SU-DHL-6 (cell line): Measurements from ENCODE around the gene LAMA2.

ENCODE experiments used
- EZH2phosphoT487 ChIP-seq: fragments of 200-600 bp; sonication (generic), shearing (Covaris generic); conservative IDR thresholded peaks from 2 replicates; pipeline ENCODE4 v1.6.1; 2018; ENCODE audit warnings: mild to moderate bottlenecking, antibody characterized with exemption, low read length, moderate library complexity, mixed read lengths
- TF ChIP-seq, protein P1 (sequence below): fragments of 200-600 bp; sonication (generic); IDR thresholded peaks from one replicate; pipeline ENCODE4 v1.5.1; 2017; ENCODE audit warnings: antibody characterized with exemption, mild to moderate bottlenecking, low read length, moderate library complexity; ENCODE audit not compliant: insufficient read depth, poor library complexity, severe bottlenecking

DNA sequence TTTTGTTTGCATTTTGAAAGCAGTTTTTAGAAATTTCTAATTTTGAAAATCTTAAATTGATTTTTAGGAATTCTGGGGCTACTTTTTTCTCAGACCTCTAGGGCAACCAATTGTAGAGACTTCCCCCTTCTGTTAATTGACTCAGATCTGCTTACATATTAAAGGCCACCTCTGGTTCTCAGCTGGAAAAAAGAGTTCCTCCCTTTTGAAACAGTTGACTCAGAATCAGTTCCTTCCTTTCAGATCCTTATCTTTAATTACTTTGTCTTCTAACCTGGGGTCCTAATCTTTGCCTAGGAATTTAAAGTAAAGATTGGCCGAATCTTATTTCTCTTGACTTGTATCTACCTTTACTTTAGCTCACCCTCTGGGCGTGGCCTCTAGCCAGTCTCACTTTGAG, 146.8 kb downstream of the LAMA2 start:
- TF ChIP-seq, protein P1, sequence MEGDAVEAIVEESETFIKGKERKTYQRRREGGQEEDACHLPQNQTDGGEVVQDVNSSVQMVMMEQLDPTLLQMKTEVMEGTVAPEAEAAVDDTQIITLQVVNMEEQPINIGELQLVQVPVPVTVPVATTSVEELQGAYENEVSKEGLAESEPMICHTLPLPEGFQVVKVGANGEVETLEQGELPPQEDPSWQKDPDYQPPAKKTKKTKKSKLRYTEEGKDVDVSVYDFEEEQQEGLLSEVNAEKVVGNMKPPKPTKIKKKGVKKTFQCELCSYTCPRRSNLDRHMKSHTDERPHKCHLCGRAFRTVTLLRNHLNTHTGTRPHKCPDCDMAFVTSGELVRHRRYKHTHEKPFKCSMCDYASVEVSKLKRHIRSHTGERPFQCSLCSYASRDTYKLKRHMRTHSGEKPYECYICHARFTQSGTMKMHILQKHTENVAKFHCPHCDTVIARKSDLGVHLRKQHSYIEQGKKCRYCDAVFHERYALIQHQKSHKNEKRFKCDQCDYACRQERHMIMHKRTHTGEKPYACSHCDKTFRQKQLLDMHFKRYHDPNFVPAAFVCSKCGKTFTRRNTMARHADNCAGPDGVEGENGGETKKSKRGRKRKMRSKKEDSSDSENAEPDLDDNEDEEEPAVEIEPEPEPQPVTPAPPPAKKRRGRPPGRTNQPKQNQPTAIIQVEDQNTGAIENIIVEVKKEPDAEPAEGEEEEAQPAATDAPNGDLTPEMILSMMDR, result no peak
- TF ChIP-seq EZH2phosphoT487, result no peak
